HG02870 (cell line): ENCODE measurements around the gene LSM14A.
"Not testable (repeated sequence)": the region's sequence is repeated elsewhere in the genome, so short reads cannot be mapped to it uniquely, and the experiment has no call there.

Experiments
- ATAC-seq: cut with Tn5 transposase; IDR thresholded peaks from one replicate; pipeline ENCODE4 v1.9.1; 2021; ENCODE audit warnings: mild to moderate bottlenecking, moderate library complexity; ENCODE audit not compliant: unreplicated experiment

Gene LSM14A

DNA sequence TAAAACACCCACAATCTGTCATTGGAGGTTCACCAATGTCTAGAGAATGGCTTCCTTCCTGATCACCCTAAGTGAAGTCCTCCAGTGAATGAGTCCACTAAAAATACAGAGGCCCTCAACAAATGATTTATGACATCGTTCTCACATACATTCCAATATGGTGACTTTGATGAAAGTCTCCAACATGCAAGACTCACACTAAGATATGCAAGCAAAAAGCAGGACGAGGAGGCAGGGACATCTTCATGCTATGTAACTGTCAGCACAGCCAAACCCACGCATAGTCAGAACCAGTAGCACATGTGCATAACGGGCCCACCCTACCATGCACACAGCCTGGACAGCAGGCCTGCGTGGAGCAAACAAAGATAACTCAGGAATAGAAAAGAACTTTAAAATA is 16.6 kb upstream of the LSM14A start:
- ATAC-seq = no peak

DNA sequence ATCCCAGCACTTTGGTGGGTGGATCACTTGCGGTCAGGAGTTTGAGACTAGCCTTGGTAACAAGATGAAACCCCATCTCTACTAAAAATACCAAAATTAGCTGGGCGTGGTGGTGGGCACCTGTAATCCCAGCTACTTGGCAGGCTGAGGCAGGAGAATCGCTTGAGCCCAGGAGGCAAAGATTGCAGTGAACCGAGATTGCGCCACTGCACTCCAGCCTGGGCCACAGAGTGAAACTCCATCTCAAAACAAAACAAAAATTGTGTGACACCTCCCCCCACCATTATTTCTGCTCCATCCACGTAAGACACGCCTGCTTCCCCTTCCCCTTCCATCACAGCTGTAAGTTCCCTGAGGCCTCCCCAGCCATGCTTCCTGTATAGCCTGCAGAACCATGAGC is 13.3 kb upstream of the LSM14A start:
- not testable (repeated sequence) for ATAC-seq

DNA sequence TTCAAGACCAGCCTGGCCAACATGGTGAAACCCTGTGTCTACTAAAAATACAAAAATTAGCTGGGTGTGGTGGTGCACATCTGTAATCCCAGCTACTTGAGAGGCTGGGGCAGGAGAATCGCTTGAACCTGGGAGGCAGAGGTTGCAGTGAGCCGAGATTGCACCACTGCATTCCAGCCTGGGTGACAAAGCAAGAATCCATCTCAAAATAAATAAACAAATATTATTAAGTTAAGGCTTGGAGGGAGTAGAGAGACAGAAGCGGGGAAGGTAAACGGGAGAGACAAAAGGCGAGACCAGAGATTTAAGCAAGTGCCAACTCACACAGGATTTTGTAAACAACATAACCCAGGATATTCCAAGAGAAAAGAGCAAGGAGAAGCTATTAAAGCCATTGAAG is 12.8 kb upstream of the LSM14A start:
- ATAC-seq = not testable (repeated sequence)

DNA sequence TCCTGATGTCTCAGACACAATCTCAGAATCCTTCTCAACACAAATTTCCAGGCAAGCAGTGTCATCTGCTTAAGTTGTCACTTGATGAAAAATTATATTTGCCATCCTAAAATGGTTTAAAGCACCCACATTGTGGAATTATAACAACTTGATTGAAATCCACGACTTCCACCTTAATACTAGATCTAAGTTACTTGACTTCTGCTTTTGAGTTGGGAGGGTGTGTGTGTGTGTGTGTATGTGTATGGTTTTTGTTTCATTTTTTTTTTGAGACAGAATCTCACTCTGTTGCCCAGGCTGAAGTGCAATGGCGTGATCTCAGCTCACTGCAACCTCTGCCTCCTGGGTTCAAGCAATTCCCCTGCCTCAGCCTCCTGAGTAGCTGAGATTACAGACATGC is 10.4 kb upstream of the LSM14A start:
- ATAC-seq = not testable (repeated sequence)

DNA sequence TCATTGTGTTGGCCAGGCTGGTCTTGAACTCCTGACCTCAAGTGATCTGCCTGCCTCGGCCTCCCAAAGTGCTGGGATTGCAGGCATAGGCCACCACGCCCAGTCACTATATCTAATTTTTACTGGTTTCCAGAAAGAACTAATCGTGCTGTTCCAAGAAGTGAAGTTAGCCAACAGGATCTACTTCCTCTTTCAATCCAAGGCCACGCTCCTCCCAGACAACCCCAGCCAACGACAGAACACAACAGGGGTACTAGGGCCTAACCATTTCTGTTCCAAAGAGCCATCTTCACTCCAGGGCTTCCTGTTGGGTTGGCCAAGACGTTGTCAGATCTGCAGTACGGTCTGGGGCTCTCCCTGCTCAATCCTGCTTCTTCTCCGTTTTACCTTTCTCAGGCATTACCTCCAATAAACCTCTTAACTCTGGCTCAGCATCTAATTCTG is 7.0 kb upstream of the LSM14A start:
- no peak for ATAC-seq

DNA sequence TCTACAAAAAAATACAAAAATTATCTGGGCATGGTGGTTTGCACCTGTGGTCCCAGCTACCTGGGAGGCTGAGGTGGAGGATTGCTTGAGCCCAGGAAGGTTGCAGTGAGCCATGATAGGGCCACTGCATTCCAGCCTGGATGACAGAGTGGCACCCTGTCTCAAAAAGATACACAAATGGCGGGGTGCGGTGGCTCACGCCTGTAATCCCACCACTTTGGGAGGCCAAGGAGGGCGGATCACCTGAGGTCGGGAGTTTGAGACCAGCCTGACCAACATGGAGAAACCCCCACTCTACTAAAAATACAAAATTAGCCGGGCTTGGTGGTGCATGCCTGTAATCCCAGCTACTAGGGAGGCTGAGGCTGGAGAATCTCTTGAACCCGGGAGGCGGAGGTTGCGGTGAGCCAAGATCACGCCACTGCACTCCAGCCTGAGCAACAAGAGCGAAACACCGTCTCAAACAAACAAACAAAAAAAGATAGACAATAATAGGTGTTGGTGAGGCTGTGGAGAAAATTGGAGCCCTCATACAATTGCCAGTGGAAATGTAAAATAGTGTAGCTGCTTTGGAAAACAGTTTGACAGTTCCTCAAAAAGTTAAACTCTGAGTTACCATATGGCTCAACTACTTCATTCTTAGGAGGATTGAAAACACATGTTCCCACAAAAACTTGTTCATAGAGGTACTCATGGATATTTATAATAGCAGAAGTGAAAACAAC is 2.7 kb upstream of the LSM14A start:
- not testable (repeated sequence) for ATAC-seq

DNA sequence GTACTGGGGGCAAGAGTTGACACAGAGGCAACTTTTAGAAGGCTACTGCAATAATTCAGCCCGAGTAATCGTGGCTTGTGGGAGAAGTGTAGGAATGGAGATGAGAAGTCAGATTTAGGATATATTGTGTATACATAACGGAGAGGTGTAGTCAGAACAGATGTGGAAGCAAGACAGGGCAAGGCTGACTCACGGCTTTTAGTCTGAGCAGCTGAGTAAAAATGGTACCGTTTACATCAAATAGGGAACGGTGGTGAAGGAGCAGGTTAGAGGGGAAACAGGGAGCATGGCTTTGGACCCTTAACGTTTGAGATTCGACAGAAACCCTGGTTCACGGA is 796 bp upstream of the LSM14A start:
- peak; percentile 27 for ATAC-seq

DNA sequence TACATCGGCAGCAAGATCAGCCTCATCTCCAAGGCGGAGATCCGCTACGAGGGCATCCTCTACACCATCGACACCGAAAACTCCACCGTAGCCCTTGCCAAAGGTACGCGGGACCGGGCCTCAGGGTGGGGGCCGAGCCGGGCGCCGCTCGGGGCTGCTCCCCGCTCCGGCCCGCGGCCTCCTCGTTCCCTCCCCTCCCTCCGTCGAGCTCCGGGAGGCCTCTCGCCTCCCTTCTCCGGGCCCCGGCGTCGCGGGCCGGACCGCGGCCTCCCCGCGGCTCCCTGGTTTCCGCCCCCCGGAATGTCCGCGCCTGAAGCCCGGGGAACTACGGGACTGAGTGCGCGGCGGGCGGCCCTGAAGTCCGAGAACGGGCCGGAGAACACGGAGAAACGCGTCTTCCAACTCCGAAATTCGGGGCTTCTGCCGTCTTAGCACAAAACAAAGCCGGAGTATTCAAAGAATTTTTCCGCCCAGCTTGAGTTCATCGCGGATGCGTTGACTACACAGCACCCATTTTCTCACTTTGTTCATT is 423 bp downstream of the LSM14A start:
- peak; percentile 20 for ATAC-seq

DNA sequence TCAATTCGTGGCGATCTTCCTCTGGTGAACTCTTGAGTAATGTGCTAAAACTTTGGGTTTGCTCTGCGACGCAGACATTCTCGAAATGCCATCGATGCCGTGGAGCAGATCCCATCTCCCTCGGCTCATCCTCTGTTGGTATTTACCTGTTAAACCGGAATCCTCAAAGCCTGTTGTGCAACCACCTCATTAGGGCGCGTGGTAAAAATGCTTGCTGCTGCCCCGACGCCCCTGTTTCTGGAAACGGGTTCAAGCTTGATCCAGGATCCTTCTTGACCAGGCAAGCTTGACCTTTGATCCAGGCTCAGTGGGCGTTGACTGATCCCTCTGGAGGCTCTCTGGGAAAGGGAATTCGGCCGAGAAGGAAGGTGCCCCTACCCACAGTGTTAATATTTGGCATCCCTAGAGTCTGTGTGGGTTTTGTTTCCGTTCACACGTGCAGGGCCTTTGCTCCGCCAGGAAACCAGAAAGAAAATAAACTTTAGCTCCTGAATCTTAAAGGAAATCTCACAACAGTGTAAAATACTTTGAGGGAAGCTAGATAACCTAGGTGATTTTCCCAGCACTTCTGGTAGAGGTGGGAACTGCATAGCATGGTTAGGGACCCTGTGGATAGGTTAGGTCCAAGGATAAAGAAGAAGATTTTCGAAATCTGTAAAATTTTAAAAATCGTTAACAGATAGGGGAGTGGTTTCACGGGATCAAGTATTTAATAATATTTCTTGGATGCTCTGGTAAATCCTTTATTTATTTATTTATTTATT is 1.1 kb downstream of the LSM14A start:
- no peak for ATAC-seq

DNA sequence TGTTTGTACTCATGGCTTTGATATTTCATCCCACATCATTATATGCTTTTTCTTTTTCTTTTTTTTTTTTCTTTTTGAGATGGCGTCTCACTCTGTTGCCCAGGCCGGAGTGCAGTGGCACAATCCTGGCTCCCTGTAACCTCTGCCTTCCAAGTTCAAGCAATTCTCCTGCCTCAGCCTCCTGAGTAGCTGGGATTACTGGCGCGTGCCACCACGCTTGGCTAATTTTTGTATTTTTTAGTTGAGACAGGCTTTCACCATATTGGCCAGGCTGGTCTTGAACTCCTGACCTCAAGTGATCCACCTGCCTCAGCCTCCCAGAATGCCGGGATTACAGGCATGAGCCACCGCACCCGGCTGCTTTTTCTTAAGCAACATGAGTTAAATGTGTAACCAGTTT is 2.9 kb downstream of the LSM14A start:
- not testable (repeated sequence) for ATAC-seq

DNA sequence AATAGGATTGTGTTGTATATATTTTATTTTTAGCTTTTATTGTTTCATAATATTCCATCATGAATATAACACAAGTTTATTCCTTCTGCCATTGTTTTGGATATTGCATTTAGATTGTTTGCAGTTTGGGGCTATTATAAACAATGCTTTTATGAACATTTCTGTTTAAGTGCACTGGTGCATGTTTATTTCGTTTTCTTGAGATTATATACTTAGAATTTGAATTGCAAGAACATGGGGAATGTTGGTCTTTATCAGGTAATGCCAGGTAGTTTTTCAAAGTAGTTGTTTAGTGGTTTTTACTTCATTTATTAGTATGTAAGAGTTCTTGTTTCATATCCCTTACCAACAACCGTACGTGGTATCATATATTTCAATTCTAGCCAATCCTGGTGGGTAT is 4.3 kb downstream of the LSM14A start:
- ATAC-seq = no peak

DNA sequence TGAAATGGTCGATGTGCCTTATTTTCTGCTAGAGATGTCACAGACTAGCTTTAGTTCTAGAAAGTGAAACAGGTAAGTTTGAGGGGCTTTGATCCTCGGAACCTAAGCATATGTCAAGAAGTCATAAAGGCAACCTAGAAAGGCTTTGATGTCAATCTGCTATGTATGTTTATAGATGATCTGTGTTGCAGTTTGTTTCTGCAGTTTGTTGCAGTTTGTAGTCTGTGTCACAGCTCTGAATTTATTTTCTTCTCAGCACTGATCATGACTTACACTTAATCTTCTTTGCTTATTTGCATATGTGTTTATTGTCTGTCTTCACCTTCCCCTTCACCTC is 5.9 kb downstream of the LSM14A start:
- no peak for ATAC-seq

DNA sequence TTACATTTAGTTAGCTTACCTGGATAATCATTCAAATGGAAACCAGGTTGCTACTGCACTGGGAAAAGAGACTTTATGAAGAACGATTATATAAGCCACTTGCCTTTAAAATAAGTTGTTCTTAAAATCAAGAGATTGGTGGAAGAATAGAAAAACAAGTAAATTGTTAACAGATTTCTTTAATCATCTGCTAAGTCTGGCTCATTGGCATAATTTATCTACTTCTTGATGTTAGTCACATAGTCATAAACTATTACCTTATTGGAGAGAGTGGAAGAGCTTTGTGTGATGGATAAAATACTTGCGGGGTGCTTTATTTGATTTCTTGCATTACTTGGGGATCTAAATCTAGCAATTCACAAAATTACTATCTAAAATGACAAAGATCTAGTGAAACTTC is 6.8 kb downstream of the LSM14A start:
- no peak for ATAC-seq

DNA sequence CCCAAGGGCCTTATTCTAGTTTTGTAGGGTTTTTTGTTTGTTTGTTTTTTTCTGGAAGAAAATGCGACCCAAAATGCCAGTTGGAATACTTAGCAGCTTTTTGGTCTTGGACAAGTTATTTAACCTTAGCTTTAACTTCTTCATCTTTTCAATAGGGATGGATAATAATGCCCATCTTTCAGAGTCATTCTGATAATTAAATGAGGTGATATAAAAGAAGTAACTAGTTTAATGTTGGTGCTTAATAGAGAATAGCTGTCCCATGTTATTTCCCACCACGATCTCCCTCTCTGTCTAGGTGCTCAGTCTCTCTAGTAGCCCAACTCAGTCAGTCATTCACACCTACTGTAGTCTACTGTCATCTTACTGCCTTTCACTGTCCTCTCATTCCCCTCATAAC is 8.0 kb downstream of the LSM14A start:
- no peak for ATAC-seq

DNA sequence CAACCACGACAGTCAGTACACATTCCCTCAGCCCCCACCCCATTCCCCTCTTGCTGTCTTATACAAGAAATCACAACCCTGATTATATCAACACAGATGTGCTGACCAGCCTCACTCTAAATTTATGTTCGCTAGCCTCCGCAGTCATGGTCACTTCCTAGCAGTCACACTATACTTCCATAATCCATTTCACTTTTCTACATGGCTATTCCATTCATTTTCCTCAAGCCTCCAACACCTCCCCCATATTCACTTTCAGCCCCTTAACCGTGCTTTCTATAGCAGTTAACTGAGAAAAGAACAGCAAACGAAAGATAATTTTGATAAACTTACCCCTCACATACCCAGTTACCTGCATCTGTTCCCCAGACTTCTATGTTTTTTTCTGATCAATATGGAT is 8.4 kb downstream of the LSM14A start:
- no peak for ATAC-seq

DNA sequence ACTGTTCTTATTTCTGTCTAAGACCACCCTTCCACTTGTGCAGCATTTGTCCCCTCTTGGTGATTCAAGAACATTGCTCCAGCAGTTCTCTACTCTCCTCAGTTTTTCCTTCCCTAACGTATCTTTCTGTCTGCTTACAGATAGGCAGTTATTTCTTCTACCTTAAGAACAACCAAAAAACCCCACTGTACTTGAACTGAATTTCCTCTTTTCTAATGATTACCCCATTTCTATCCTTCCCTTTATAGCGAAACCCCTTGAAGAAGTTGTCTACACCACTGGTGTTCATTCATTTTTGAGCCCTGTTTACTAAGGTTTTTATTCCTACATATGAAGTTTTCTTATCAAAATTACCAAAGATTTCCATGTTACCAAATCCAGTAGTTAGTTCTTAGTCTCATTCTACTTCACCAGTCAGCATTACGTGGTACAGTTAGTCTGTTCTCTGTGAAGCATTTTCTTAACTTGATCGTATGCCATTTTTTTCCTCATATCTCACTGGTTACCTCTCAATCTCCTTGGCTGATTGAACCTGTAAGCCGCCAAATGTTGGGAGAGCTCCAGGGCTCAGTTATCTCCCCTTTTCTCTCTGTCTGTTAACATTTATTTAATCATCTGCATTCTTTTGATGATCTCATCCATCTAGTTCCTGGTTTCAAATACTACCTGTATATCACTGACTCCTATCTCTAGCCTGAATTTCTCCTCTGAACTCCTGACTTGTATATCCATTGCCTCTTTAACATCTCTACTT is 9.0 kb downstream of the LSM14A start:
- ATAC-seq = no peak

DNA sequence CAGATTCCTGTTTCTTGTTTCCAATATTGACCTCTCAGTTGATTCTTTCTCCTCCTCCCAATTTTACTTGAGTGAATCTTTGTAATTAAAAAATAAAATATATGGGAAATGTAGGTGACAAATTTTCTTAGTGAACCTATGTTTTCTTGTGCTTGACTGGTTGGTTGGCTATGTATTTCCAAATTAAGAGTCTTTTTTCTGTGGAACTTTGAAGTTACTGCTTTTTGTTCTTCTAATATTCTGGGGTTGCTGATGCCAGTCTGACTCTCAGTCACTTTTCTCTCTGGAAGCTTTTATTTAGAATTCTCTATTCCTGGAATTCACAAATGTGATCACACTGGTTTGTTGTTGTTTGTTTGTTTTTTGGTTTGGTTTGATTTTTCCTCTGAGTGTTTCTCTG is 9.8 kb downstream of the LSM14A start:
- no peak for ATAC-seq

DNA sequence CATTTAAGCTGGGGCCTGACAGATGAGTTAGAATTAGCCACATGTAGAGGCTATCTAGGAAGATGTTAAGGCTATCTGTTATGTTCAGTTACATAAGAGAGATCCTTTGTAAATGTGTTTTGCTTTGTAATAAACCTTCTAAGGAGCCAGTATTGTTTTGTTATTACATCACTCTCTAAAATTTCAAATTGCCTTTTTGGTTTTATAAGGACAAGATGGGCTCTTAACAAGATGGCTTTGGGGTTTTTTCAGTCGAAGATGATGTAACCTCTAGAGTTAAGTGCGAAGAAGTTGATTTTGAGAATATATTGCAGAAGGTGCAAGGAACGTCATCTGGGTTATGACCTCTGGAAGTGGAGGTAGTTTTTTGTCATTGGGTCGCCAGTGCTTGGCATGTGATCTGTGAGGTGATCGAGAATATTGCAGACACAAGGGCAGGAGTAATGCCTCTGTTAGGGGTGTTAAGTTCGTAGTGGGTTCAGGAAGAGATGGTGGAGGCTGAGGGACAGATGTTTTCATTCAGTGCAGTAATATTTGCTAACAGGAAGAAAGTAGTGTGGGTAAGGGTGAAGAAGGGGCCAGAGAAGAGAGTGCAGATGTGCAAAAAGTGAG is 12.7 kb downstream of the LSM14A start:
- ATAC-seq = no peak

DNA sequence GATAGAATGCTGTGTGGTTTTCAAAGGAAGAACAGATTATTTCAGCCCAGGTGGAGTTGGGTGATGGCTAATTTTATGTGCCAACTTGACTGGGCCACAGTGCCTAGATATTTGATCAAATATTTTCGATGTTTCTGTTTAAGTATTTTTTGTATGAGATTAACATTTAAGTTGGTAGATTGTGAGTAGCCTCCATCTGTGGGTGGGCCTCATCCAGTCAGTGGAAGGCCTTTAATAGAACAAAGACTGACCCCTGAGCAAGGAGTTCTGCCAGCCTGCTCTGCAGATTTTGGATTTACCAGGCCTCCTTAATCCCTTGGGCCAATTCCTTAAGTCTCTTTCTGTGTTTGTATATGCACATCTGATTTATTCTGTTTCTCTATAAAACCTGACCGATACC is 13.9 kb downstream of the LSM14A start:
- no peak for ATAC-seq

DNA sequence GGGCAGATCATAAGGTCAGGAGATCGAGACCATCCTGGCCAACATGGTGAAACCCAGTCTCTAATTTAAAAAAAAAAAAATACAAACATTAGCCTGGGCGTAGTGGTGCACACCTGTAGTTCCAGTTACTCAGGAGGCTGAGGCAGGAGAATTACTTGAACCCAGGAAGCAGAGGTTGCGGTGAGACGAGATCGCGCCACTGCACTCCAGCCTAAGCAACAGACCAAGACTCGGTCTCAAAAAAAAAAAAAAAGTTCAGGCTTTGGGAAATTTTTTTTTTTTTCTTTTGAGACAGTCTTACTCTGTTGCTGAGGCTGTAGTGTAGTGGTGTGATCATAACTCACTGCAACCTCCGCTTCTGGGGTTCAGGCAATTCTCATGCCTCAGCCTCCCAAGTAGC is 14.7 kb downstream of the LSM14A start:
- ATAC-seq = no peak

DNA sequence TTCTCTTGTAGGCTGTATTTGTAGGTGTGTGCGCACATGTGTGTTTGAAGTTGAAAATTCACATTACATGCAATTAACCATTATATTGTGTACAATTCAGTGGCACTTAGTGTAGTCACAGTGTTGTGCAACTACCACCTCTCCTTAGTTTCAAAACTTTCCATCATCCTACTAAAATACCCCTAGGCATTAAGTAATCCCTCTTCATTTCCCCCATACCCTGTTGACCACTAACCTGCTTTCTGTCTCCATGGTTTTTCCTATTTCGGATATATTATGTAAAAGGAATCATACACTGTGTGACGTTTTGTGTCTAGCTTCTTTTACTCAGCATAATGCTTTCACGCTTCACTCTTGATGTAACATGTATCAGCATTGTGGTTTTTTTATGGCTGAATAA is 16.1 kb downstream of the LSM14A start:
- ATAC-seq = no peak
